PFSK-1 (cell line): ENCODE results near the gene SHLD1.

Experiments
- FOXP2 ChIP-seq: optimal IDR thresholded peaks from 2 replicates; pipeline ENCODE3; 2011; ENCODE audit warnings: borderline replicate concordance, control low read depth, inconsistent platforms; ENCODE audit not compliant: insufficient read depth; ENCODE audit errors: extremely low read length, extremely low read depth
- POLR2AphosphoS5 ChIP-seq: IDR thresholded peaks from 2 replicates; pipeline ENCODE4 v1.6.1; 2012; ENCODE audit warnings: low read depth, mild to moderate bottlenecking, control low read depth, low read length, moderate library complexity
- REST ChIP-seq, 2 experiments: IDR thresholded peaks; 2 replicates each; pipeline versions ENCODE4 v1.6.1 to v1.8.0; 2011 to 2012; ENCODE audit warnings: low read depth in 2 of 2, low read length in 2 of 2, control low read depth in 1 of 2, inconsistent platforms in 1 of 2, mild to moderate bottlenecking in 1 of 2, moderate library complexity in 1 of 2; ENCODE audit not compliant: insufficient read depth in 1 of 2
- SIN3A ChIP-seq: IDR thresholded peaks from 2 replicates; pipeline ENCODE4 v1.6.1; 2012; ENCODE audit warnings: mild to moderate bottlenecking, low read length, moderate library complexity, borderline replicate concordance; ENCODE audit not compliant: insufficient read depth
- TAF1 ChIP-seq: IDR thresholded peaks from 2 replicates; pipeline ENCODE4 v1.6.1; 2012; ENCODE audit warnings: low read length, control low read depth, borderline replicate concordance; ENCODE audit not compliant: insufficient read depth

The SHLD1 gene

DNA sequence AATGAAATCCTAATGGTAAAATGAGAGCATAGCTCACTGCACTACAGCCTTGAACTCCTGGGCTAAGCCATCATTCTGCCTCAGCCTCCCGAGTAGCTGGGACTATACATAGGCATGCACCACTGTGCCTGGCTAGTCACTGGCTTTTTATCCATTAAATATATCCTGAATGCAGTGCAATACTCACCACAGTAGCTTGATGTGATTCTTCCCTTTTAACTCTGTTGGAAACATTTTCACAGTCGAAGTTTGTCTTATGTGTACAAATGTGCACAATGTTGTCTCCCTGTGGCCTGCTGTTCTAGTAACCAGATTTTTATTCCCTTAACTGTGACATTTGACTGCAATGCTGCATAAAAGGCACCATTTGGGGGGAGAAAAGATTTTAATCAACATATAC is 143.4 kb downstream of the SHLD1 start:
- TF ChIP-seq TAF1 (no peak), FOXP2 (no peak), SIN3A (no peak), POLR2AphosphoS5 (no peak), REST (IDR thresholded peaks at IDR 0.05; ENCODE audit: insufficient read depth in 1 of 2, low read depth in 2 of 2, low read length in 2 of 2) (no peak)

GRCh38 chr20:5895626-5896025 is 145.4 kb downstream of the SHLD1 start:
- no peak for TF ChIP-seq REST (IDR thresholded peaks at IDR 0.05; ENCODE audit: insufficient read depth in 1 of 2, low read depth in 2 of 2, low read length in 2 of 2)
- no peak for TF ChIP-seq SIN3A
- no peak for TF ChIP-seq POLR2AphosphoS5
- TF ChIP-seq TAF1, result no peak
- no peak for TF ChIP-seq FOXP2

- no peak for TF ChIP-seq REST (IDR thresholded peaks at IDR 0.05; ENCODE audit: insufficient read depth in 1 of 2, low read depth in 2 of 2, low read length in 2 of 2)
- no peak for TF ChIP-seq FOXP2
These were observed 149.2 kb downstream of the SHLD1 start for GRCh38 chr20:5899444-5899843.

DNA sequence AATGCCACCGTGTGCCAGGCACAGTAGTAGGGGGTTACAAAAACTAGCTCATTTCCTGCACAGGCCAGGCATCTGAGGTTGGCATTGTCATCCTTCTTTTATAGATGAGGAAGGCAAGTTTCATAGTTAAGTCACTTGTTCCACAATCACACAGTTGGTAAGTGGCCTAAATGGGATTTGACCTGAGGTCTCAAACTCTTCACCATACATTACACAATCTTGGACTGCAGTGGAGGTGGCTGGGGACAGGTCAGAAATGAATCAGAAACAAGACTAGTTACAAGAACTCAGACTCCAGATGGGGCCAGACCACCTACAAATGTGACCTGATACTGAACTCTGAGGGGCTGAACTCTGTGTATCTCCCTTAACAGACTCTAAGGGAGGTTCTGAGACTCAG is 150.7 kb downstream of the SHLD1 start:
- TF ChIP-seq POLR2AphosphoS5, result no peak
- no peak for TF ChIP-seq TAF1
- no peak for TF ChIP-seq FOXP2
- TF ChIP-seq SIN3A, result no peak
- no peak for TF ChIP-seq REST (IDR thresholded peaks at IDR 0.05; ENCODE audit: insufficient read depth in 1 of 2, low read depth in 2 of 2, low read length in 2 of 2)

GRCh38 chr20:5908981-5909380 is 158.8 kb downstream of the SHLD1 start:
- TF ChIP-seq REST (IDR thresholded peaks at IDR 0.05; ENCODE audit: insufficient read depth in 1 of 2, low read depth in 2 of 2, low read length in 2 of 2) (no peak), SIN3A (no peak), FOXP2 (no peak), POLR2AphosphoS5 (no peak), TAF1 (no peak)
